ENCODE data around the gene ARHGAP8. TPM values are rescaled to one million over a fixed set of nuclear protein-coding genes. Genes with fewer than 3 reads are reported as not detected.

Gene ARHGAP8
- total RNA-seq, 1 donor from 2014 or later, result 2.8 TPM

DNA sequence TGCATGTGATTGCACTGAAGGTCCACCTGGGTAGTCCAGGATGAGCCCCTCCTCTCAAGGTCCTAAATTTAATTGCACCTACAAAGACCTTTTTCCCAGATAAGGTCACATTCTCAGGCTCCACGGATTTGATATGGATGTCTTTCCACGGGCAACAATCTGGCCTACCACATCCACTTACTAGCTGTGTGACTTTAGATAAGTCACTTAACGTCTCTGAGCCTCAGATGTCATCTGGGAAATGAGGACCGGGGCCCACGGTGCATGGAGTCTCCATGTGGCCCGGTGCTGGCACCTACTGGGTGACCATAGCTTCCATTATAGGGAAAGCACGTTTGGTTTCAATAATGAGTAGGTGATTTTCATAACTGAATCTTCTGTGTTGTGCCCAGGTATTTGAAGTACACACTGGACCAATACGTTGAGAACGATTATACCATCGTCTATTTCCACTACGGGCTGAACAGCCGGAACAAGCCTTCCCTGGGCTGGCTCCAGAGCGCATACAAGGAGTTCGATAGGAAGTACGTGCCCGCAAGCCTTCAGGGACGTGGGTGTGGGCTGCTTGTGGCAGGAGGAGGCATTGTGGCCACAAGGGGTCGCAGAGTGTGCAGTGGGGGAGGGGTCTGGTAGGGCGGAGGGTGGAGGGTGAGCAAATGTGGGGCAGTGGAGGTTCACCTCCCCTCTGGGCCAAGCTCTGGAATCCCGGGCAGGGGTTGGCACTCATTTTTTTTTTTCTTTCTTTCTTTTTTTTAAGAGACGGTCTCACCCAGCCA is 55.7 kb downstream of the ARHGAP8 start:
- no peaks in the 10 kb centered on the region for H3K36me3 ChIP-seq (ENCODE audit: insufficient read depth, low read length)
- DNase-seq (ENCODE audit: low read depth) (no peak), FAIRE-seq (no peak)
- peaks cover 5% of the 10 kb centered on the region for H3K9me3 ChIP-seq (ENCODE audit: insufficient read depth, low read depth, low read length)
- H3K27ac Mint-ChIP-seq (ENCODE audit: unreplicated experiment), result no peak overlapping the region
- no peak overlapping the region for H3K9ac ChIP-seq (ENCODE audit: low read length)
- TF ChIP-seq EZH2 (IDR thresholded peaks at IDR 0.05; ENCODE audit: insufficient read depth, low read length), result no peak
- TF ChIP-seq, protein P1, sequence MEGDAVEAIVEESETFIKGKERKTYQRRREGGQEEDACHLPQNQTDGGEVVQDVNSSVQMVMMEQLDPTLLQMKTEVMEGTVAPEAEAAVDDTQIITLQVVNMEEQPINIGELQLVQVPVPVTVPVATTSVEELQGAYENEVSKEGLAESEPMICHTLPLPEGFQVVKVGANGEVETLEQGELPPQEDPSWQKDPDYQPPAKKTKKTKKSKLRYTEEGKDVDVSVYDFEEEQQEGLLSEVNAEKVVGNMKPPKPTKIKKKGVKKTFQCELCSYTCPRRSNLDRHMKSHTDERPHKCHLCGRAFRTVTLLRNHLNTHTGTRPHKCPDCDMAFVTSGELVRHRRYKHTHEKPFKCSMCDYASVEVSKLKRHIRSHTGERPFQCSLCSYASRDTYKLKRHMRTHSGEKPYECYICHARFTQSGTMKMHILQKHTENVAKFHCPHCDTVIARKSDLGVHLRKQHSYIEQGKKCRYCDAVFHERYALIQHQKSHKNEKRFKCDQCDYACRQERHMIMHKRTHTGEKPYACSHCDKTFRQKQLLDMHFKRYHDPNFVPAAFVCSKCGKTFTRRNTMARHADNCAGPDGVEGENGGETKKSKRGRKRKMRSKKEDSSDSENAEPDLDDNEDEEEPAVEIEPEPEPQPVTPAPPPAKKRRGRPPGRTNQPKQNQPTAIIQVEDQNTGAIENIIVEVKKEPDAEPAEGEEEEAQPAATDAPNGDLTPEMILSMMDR (IDR thresholded peaks at IDR 0.05; ENCODE audit: insufficient read depth, low read depth, low read length), result no peak
- peaks cover 31% of the 10 kb centered on the region for H3K27me3 Mint-ChIP-seq (ENCODE audit: low read depth, unreplicated experiment)
- no peak overlapping the region for H3K4me3 Mint-ChIP-seq (ENCODE audit: unreplicated experiment)
- H3K27ac ChIP-seq (ENCODE audit: low read depth, low read length), result no peak overlapping the region
- H4K20me1 ChIP-seq (ENCODE audit: insufficient read depth, low read length), result no peaks in the 10 kb centered on the region
- no peaks in the 10 kb centered on the region for H3K4me1 Mint-ChIP-seq (ENCODE audit: low read depth, unreplicated experiment)
- H3K36me3 Mint-ChIP-seq (ENCODE audit: low read depth, unreplicated experiment), result peaks cover 2% of the 10 kb centered on the region
- no peak overlapping the region for H2AFZ ChIP-seq (ENCODE audit: low read depth, low read length)
- no peak overlapping the region for H3K4me2 ChIP-seq (ENCODE audit: low read length)
- H3K27me3 ChIP-seq (ENCODE audit: insufficient read depth, low read length), result peaks cover 5% of the 10 kb centered on the region
- H3K4me3 ChIP-seq (ENCODE audit: insufficient read depth, low read depth, low read length), result no peak overlapping the region
- H3K9me3 Mint-ChIP-seq (ENCODE audit: unreplicated experiment), result peaks cover 6% of the 10 kb centered on the region
- no peaks in the 10 kb centered on the region for H3K4me1 ChIP-seq (ENCODE audit: insufficient read depth, low read length)
- no peaks in the 10 kb centered on the region for H3K79me2 ChIP-seq (ENCODE audit: insufficient read depth, low read length)

DNA sequence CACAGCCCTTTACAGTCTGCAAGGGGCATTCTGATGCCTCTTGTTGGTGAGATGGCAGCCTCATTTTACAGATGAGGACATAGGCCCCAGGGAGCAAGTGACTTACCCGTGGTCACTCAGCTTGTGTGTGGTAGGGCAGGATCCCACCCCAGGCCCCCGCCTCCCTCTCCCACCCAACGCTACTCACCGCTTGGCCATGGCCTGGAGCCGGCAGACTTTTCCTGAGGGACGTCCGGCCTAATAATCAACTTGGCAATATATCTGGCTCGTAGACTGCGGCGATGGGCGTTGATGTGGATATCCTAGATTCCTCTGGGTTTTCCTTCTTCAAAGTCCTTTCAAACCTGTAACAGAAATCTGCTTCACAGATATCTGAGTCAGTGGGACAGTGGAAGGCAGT is 57.1 kb downstream of the ARHGAP8 start:
- Mint-ChIP-seq H3K36me3 (ENCODE audit: low read depth, unreplicated experiment) (peaks cover 2% of the 10 kb centered on the region), H3K4me3 (ENCODE audit: unreplicated experiment) (no peak overlapping the region), H3K9me3 (ENCODE audit: unreplicated experiment) (peaks cover 6% of the 10 kb centered on the region), H3K27ac (ENCODE audit: unreplicated experiment) (no peak overlapping the region), H3K4me1 (ENCODE audit: low read depth, unreplicated experiment) (no peaks in the 10 kb centered on the region), H3K27me3 (ENCODE audit: low read depth, unreplicated experiment) (peaks cover 29% of the 10 kb centered on the region)
- Histone ChIP-seq H4K20me1 (ENCODE audit: insufficient read depth, low read length) (no peaks in the 10 kb centered on the region), H3K27me3 (ENCODE audit: insufficient read depth, low read length) (peaks cover 5% of the 10 kb centered on the region), H3K4me2 (ENCODE audit: low read length) (no peak overlapping the region), H3K79me2 (ENCODE audit: insufficient read depth, low read length) (no peaks in the 10 kb centered on the region), H2AFZ (ENCODE audit: low read depth, low read length) (no peak overlapping the region), H3K4me3 (ENCODE audit: insufficient read depth, low read depth, low read length) (no peak overlapping the region), H3K9me3 (ENCODE audit: insufficient read depth, low read depth, low read length) (peaks cover 6% of the 10 kb centered on the region), H3K9ac (ENCODE audit: low read length) (no peak overlapping the region), H3K4me1 (ENCODE audit: insufficient read depth, low read length) (no peaks in the 10 kb centered on the region), H3K27ac (ENCODE audit: low read depth, low read length) (no peak overlapping the region), H3K36me3 (ENCODE audit: insufficient read depth, low read length) (no peaks in the 10 kb centered on the region)
- no peak for TF ChIP-seq EZH2 (IDR thresholded peaks at IDR 0.05; ENCODE audit: insufficient read depth, low read length)
- TF ChIP-seq, protein P1 (IDR thresholded peaks at IDR 0.05; ENCODE audit: insufficient read depth, low read depth, low read length), result no peak
- DNase-seq (ENCODE audit: low read depth) (no peak), FAIRE-seq (no peak)

DNA sequence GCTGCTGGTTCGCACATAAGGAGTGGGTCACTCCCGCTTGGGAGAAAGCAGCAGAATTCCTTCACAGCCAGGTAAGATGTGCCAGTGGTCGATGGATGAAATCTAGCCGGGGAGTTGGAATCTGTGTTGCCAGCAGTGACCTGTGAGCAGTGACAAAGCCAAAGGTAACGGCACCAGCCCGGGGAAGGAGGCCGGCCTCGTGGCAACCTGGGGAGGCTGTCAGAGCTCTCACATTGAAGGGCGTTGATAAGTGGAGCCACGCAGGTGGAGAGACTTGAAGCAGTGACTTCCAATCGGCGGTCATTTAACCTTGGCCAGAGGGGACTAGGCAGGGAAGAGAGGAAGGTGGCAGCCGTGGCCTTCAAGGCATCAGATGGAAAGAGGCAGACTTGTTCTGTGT is 58.8 kb downstream of the ARHGAP8 start:
- H3K36me3 Mint-ChIP-seq (ENCODE audit: low read depth, unreplicated experiment), result no peaks in the 10 kb centered on the region
- no peak overlapping the region for H3K4me3 ChIP-seq (ENCODE audit: insufficient read depth, low read depth, low read length)
- no peak overlapping the region for H2AFZ ChIP-seq (ENCODE audit: low read depth, low read length)
- no peak overlapping the region for H3K27ac Mint-ChIP-seq (ENCODE audit: unreplicated experiment)
- no peaks in the 10 kb centered on the region for H3K4me1 ChIP-seq (ENCODE audit: insufficient read depth, low read length)
- peaks cover 6% of the 10 kb centered on the region for H3K9me3 ChIP-seq (ENCODE audit: insufficient read depth, low read depth, low read length)
- no peak overlapping the region for H3K9ac ChIP-seq (ENCODE audit: low read length)
- no peak overlapping the region for H3K27ac ChIP-seq (ENCODE audit: low read depth, low read length)
- H3K9me3 Mint-ChIP-seq (ENCODE audit: unreplicated experiment), result peaks cover 1% of the 10 kb centered on the region
- H4K20me1 ChIP-seq (ENCODE audit: insufficient read depth, low read length), result no peaks in the 10 kb centered on the region
- peaks cover 15% of the 10 kb centered on the region for H3K27me3 Mint-ChIP-seq (ENCODE audit: low read depth, unreplicated experiment)
- no peak overlapping the region for H3K4me3 Mint-ChIP-seq (ENCODE audit: unreplicated experiment)
- no peak for TF ChIP-seq EZH2 (IDR thresholded peaks at IDR 0.05; ENCODE audit: insufficient read depth, low read length)
- TF ChIP-seq, protein P1 (IDR thresholded peaks at IDR 0.05; ENCODE audit: insufficient read depth, low read depth, low read length), result no peak
- H3K4me1 Mint-ChIP-seq (ENCODE audit: low read depth, unreplicated experiment), result peaks cover 3% of the 10 kb centered on the region
- no peaks in the 10 kb centered on the region for H3K79me2 ChIP-seq (ENCODE audit: insufficient read depth, low read length)
- no peak for FAIRE-seq
- peaks cover 2% of the 10 kb centered on the region for H3K27me3 ChIP-seq (ENCODE audit: insufficient read depth, low read length)
- H3K36me3 ChIP-seq (ENCODE audit: insufficient read depth, low read length), result no peaks in the 10 kb centered on the region
- DNase-seq (ENCODE audit: low read depth), result no peak
- no peak overlapping the region for H3K4me2 ChIP-seq (ENCODE audit: low read length)
